ENCODE data around the gene CCDC6.

Gene CCDC6

DNA sequence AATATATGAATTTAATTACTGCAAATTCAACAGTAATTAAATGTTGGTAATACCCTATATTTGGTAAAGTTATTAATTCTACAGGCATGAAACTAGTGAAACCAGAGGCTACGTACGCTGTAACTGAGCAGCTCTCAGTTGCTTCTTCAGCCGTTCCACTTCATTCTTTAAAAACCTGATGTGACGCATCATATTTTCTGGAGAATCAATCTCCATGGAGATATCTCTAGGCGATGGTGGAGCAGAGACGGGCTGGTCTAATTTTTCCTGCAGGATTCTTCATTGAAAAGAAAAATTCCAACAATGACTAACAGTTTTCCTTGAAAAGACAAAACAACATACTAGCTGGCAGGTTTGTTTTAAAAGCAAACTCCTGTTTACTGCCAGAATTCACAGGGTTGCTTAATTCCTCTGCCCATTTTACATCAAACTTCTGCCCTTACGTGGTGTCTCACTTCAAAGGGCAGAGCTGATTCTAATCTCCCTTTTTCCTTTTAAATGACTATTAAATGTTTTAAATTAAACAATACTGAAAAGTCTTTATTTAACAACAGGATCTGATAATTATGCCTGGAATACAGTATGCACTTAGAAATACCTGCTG is 93.7 kb downstream of the CCDC6 start:
- TF ChIP-seq, protein P1, sequence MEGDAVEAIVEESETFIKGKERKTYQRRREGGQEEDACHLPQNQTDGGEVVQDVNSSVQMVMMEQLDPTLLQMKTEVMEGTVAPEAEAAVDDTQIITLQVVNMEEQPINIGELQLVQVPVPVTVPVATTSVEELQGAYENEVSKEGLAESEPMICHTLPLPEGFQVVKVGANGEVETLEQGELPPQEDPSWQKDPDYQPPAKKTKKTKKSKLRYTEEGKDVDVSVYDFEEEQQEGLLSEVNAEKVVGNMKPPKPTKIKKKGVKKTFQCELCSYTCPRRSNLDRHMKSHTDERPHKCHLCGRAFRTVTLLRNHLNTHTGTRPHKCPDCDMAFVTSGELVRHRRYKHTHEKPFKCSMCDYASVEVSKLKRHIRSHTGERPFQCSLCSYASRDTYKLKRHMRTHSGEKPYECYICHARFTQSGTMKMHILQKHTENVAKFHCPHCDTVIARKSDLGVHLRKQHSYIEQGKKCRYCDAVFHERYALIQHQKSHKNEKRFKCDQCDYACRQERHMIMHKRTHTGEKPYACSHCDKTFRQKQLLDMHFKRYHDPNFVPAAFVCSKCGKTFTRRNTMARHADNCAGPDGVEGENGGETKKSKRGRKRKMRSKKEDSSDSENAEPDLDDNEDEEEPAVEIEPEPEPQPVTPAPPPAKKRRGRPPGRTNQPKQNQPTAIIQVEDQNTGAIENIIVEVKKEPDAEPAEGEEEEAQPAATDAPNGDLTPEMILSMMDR (conservative IDR thresholded peaks at IDR 0.05; ENCODE audit: low read length) = no peak
- no peak for DNase-seq (ENCODE audit: low read depth)
- no peak overlapping the region for H3K4me3 ChIP-seq (ENCODE audit: low read length)

DNA sequence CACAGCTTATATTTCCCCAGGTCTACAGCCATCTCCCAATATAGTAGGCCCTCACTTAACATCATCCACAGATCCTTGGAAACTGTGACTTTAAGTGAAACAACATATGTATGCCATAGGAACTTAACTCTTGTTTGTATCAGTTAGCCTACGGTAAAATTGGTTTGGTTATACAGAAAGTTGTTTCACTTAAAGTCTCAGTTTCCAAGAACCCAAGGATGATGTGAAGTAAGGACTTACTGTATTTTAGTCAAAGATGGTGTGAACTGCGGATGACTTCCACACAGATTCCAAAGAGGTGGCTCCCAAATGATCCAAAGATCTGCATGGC is 96.7 kb downstream of the CCDC6 start:
- no peak for DNase-seq (ENCODE audit: low read depth)
- TF ChIP-seq, protein P1 (conservative IDR thresholded peaks at IDR 0.05; ENCODE audit: low read length) = no peak
- H3K4me3 ChIP-seq (ENCODE audit: low read length) = no peak overlapping the region

DNA sequence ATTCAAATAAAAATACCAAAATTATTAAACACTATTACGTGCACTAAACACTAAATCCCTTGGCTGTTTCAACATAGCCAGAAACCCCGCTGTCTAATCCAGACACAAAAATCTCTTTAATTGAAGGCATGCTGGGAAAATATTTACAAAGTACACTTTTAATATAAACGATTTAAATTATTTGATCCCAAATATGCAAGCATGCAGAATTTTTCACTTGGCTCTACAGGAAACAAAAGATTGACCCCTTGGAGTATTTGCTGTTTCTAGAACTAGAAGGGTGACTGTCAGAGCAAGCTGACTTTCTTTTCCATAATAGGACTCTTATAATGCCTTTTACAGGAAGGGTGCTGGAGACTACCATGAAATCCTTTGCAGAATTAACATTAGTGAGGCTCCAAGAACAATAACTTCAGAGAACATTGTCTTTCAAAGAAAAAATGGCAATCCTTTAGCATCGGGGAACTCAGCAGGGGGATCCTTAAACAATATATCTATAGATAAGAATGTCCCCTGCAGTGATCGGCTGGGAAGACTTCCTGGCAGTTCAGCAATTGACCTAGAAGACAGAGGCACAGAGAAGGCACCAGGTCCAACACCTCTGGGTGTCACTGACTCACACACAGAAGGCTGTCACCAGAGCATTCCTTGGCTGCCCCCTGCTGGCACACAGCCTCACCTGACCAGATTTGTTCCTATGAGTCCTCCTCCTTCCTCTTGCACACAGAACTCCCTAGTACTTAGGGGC is 97.3 kb downstream of the CCDC6 start:
- peak; percentile 34 for DNase-seq (ENCODE audit: low read depth)
- TF ChIP-seq, protein P1 (conservative IDR thresholded peaks at IDR 0.05; ENCODE audit: low read length) = peak; percentile 58
- H3K4me3 ChIP-seq (ENCODE audit: low read length) = no peak overlapping the region

DNA sequence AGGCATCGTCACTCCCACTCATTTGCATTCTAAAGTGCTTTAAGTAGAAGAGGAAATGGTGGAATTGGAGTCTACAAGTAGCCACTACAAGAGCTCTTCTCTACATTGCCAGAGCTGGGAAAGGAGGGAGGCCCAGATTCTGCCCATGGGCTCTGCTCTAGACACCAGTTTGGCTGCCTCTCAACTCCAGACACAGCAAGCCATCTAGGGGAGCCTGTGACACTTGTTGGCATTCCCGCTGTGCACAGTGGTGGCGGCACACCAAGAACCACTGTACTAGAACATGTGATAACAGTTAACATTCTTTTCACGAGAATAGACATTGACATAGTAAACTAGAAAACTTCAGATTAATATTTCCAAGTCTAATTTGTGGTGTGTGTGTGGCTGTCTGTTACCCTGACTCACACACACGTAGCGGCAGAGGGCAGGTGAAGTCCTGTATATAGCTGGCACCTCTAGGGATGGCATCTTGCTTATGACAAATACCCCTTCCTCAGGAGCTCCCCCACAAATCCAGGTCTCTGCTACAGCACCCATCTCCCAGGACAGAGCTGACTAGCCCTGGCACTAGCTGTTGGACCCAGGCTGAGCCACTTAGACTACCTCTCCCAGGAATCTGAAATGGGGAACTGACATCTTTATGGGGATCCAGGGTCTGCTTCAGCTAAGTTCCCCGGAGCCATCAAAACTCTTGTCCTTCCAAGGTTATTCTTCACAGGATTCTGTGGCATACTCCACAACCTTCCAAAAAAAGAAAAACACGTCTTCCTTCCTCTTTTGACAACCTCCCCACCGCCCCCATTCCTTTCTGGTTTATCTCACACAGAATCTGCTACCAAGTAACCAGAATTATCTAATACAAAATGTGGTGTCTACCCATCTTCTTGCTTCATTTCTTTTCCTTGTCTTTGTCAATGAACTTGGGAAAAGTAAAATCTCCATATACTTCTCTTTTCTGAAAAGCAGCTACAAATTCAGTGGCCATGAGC is 98.4 kb downstream of the CCDC6 start:
- no peak for DNase-seq (ENCODE audit: low read depth)
- no peak overlapping the region for H3K4me3 ChIP-seq (ENCODE audit: low read length)
- TF ChIP-seq, protein P1 (conservative IDR thresholded peaks at IDR 0.05; ENCODE audit: low read length) = no peak

DNA sequence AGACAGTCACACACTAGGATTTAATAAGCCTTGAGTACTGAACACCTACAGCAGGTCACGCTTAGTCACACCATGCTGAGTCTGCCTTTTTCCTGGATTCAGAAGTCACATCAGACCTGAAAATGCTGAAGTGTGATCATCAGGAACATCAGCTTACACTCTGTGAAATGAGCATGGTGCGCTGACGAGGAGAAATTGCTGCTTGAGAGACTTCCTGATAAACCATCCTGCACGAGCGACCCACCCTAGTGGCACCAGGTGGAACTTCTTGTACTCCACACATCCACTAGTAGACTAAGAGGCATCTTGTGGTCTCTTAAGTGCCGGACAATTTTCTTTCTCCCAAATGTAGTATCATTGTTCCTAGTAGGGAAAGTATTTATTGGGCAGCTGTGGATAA is 101.3 kb downstream of the CCDC6 start:
- H3K4me3 ChIP-seq (ENCODE audit: low read length) = no peak overlapping the region
- TF ChIP-seq, protein P1 (conservative IDR thresholded peaks at IDR 0.05; ENCODE audit: low read length) = peak; percentile 44
- peak; percentile 7 for DNase-seq (ENCODE audit: low read depth)

DNA sequence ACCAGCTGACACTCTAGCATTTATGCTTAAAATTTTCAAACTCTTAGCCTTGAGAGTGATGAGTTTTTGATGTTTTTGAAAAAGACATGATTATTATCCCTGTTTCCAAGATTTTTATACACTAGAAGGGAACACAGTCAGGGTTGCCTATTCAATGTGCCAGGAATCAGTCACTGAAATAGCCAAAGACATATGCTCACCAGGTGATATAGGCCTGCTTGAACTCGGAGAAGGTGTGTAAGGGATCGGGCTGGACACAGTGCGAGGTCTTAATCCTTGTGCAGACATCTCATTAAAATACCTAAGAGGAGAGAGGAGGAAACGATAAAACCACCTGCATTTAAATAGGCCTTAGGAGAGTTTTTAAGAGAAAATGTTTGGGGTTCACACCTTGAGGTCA is 102.1 kb downstream of the CCDC6 start:
- no peak for DNase-seq (ENCODE audit: low read depth)
- no peak overlapping the region for H3K4me3 ChIP-seq (ENCODE audit: low read length)
- TF ChIP-seq, protein P1 (conservative IDR thresholded peaks at IDR 0.05; ENCODE audit: low read length) = no peak

Data from AG10803 (cell line).